ENCODE results near the gene EHMT1.

The EHMT1 gene

DNA sequence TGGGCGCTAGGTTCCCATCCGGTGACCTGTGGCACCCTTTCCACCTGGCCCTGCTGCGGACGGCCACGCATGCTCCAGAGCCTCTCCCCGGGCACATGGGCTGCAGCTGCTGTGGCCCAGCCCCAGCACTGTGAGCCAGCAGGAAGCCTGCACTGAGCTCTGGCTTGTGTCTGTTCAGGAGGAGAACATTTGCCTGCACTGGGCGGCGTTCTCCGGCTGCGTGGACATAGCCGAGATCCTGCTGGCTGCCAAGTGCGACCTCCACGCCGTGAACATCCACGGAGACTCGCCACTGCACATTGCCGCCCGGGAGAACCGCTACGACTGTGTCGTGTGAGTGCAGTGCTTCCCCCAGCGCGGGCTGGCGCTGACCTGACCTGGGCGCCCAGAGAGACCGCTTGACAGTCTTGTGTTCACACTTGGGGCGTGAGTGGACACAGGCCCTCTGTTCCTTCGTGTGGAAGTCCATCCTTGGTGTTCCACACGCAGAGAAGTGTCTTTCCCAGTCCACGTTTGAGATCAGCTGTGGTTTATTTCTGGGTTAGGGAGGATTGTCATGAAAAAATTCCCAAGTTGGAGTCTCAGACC lies 192.6 kb downstream of the EHMT1 start:
- no peak for DNase-seq

- no peak for DNase-seq
Measured at GRCh38 chr9:137812356-137813023, 193.7 kb downstream of the EHMT1 start.

- no peak for DNase-seq
Measured at GRCh38 chr9:137813167-137813566, 194.4 kb downstream of the EHMT1 start.

DNA sequence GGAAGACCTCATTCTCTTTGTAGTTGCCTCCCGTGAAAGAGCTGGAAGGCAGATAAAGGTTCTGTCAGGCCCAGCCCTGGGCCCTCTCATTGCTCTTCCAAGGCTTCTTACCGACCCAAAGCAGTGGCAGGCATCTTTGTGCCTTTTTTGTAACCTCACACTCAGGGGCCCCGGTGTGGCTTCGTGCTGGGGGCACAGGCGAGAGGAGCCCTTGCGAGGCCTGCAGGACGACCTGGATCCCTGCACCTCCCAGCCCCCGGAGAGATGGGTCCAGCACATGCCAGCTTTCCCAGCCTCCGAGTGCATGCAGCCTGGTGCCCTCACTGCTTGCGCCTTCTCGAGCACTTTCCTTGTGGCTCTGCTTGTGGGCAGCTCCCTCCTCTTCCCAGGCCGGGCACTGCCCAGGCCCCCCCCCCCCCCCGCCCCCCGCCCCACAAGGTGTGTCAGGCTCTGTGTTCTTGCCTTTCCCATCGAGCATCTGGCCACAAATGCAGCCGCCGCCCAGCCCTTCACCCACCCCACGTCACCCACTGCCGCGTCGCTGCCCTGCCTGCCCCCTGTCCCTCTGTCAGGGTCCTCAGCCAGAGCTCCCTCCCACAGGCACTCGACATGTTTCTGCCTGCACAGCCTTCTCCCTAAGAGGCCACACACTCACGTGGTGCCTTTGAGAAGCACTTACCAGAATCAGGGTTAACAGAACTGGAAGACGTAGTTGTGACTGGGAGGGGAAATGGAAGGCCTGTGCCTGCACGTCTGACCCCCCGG lies 195.0 kb downstream of the EHMT1 start:
- no peak for DNase-seq

- DNase-seq = no peak
Measured at GRCh38 chr9:137814436-137814835, 195.6 kb downstream of the EHMT1 start.

DNA sequence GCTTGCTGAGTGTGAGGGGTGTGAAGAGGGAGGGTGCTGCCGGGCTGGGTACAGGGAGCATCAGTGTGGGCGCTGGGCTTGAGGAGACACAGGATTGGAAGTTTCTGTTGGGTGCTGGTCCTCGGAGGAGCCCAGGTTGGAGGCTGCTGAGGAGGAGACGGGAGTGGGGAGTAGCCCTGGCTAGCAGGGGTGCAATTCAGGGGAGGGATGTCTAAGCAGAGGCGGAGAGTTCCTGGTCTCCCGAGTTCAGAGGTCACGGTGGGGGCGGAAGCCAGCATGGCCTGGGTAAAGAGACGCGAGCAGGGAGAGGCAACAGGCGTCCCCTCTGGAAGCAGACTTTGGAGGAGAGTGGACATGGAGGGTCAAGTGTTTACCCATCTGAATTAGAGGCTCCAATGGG lies 196.0 kb downstream of the EHMT1 start:
- DNase-seq = no peak

- DNase-seq = no peak
Measured at GRCh38 chr9:137815256-137816255, 196.8 kb downstream of the EHMT1 start.

- DNase-seq = no peak
Measured at GRCh38 chr9:137816531-137817235, 197.9 kb downstream of the EHMT1 start.

DNA sequence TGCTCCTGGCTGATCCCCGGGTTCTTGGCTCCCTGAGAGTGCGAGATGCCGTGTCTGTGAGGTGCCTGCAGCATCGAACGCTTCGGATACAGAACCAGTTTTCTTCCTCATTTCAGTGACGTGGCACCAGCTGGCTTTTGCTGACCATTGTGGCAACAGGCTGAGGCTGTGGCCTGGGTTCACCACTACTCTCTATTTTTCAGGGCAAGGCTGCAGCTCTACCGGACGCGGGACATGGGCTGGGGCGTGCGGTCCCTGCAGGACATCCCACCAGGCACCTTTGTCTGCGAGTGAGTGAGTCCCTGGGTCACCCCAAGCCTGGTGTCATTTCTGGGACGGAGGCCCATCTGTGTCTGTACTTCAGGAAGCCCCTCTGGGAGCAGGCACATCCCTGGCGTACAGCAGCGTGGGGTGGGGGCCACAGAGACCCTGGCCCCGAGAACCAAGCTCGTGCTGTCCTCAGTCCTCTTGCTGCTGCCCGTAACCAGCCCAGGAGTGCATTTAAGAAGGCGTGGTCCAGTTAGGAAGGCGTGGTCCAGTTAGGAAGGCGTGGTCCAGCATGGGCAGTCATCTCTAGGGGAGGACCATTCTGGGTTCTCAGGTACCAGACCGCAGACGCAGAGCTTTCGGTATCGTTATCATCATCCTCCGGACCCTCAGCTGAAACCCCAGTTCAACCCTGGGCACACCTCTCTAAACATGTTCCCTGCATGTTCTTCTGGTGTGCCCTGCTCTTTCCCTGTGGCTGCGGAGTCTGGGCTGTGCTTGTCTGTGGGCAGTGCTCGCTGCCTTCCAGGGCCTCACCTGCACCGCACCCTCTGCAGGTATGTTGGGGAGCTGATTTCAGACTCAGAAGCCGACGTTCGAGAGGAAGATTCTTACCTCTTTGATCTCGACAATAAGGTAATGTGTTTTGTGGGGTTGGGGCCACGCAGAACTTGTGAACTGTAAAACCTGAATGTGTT lies 198.7 kb downstream of the EHMT1 start:
- no peak for DNase-seq

GRCh38 chr9:137818286-137818685 lies 199.5 kb downstream of the EHMT1 start:
- DNase-seq = no peak

DNA sequence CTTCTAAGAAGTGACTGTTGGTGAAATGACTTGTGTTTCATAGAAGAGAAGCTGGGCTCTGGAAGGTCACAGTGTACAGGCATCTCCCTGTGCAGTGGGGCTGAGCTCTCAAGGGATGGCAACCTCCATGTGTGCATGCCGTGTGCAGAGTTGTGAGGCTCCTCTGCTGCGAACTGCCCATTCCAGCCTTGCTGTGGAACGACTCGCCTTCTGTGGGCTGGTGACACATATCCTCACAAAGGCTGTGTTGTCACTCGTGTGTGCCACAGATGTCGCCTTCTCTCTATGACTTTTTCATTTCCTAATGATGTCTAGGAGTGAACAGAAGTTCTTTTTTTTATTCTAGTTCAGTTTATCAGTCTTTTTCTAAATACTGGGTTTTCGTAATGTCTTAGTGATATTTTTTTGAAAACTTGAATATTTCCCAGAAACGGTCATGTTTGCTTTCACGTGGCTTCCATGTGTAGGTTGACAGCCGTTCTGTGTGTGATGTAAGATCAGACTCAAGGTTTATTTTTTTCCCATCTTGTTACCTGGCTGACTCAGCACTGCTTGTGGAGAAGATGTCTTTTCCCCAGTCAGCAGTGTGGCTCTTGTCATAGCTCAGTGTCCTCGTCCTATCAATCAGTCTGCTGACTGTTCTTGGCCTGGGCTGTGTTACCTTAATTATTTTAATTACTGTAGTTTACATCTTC lies 201.5 kb downstream of the EHMT1 start:
- DNase-seq = no peak

DNA sequence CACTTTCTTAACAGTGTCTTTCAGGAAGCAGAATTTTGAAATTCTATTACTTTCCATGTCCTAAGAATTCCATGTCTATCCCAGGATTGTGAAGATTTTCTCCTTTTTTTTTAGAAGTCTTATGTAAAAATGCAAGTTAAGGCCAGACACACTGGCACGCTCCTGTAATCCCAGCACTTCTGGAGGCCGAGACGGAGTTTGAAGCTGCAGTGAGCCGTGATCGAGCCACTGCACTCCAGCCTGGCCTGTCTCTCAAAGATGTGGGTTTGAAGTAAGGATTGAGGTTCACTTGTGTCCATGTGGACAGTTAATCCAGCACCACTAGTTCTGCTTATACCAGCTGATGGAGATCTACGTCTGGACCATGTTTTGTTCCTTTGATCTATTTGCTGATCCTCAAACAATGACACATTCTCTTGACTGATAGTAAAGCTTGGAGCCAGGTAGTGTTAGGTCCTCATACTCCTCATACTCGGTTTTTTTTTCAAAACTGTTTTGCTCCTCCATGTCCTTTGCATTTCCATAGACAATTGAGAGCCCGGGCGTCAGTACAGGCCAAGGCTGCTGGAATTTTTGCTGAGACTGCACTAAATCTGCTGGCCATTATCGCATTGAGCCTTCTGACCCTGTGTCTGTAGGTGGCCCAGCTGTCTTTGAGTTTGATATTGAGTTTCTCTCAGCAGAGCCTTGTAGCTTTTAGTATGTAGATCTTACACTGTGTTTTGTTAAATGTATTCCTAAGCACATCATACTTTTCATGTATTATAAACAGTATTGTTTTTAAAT lies 205.4 kb downstream of the EHMT1 start:
- DNase-seq = no peak

GRCh38 chr9:137825324-137825989 lies 206.7 kb downstream of the EHMT1 start:
- no peak for DNase-seq

DNA sequence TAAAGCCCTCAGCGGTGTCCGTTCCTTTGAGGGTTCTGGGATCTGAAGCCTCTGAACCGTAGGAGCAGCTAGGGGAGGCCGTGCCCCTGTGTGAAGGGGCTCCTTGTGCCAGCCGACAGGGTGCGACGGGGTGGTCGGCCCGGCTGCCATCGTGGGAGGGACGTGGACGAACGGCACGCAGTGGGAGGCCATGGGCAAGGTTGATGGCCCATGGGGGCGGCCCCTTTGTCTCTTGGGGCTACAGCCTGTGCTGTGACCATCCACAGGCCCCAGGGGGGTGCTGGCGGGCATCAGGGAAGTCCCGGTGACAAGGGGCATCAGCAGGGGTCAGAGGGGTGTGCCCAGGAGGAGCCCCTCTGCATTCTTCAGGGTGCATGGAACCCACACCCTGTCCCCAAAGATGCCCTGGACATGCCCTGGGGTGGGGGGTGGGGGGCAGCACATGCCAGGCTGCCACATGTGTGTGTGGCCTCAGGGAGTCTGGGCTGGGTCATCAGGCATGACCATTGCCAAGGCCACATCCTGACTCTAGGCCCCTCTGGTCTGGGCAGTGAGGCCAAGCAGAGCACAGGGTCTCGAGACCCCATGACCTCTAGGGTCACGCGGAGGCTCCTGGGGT lies 209.2 kb downstream of the EHMT1 start:
- no peak for DNase-seq

DNA sequence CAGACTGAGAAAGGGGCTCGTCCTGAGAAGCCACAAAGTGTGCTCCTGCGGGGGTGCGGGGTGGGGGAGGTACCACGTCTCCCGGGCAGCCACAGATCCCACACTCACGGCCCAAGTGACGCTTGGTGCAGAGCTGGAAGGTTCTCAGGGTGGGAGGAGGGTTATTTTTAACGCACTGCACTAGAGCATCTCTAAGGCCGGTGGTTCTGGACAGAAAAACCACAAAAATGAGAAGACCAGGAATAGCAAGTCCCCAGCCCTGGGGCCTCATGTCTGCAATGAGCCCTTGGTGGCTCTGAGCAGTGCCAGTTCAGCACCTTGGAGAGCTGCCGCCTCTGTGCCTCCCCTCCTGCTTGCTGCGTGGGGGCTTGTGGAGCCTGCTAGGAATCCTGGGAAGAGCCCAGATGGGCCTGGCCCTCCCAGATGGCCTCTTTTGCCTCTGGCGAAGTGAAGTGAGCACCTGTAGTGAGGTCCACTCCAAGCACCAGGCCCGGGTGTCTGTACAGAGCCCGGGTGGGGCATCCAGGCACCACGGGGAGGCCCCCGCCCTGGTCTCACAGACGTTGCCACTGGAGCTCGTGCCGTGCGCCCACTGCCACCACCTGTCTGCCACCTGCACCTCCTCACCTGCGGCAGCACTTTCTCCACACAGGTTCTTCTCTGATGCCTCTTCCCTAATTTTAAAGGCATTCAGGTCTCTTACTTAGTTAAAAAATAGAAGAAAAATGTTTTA lies 209.9 kb downstream of the EHMT1 start:
- no peak for DNase-seq

DNA sequence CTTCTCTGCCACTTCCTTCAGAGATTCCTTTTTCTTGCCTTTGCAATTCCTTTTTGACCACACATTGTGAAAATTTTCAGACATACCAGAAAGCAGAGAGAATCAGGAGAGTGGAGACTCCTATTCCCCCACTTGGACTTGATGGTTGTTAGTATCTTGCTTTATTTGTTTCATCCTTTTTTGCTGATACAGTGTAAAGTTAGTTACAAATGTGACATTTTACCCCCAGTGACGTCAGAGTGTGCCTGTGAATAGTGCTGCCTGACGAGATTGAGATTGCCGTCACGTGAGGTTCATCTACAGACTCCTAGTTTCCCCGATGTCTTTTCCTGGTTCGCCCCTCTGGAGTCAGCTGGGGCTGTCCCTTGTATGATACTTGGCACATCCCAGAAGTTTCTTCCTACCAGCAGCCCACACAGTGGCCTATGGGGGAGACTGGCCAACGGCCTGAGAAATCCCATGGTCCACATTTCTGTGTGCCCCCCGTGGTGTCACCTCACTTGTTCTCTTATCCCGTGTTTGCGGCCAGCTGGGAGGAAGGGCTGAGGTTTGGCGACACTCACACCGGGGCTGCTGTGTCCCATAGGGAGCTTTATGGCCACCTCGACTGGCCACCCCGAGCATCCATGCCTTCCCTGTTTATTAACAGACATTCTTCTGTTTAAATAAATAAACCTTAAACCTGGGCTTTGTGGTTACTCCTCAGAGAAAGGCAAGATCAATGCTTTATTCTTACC lies 210.6 kb downstream of the EHMT1 start:
- no peak for DNase-seq

GRCh38 chr9:137832191-137832700 lies 213.4 kb downstream of the EHMT1 start:
- DNase-seq = no peak

All from effector CD4-positive, alpha-beta T cell (primary cell).